Vagina (tissue), 2 donors: ENCODE measurements around the gene HMGXB3.

Source experiments
- CTCF ChIP-seq, 3 experiments: fragments of 450-650 bp in 2 of 3; fragments of 200-600 bp in 1 of 3; sonication (generic) in 1 of 3; IDR thresholded peaks; one replicate each; pipeline ENCODE4 v1.5.1; 2017 to 2019; ENCODE audit warnings: antibody characterized with exemption in 3 of 3, mild to moderate bottlenecking in 2 of 3, moderate library complexity in 2 of 3
- POLR2AphosphoS5 ChIP-seq, 2 donors: sonication (generic); formaldehyde crosslinking; IDR thresholded peaks; one replicate each; pipeline ENCODE4 v1.9.0; 2017; ENCODE audit warnings: antibody characterized with exemption in 2 of 2, mild to moderate bottlenecking in 2 of 2, low read depth in 1 of 2; ENCODE audit not compliant: insufficient read depth in 1 of 2

GRCh38 chr5:150077060-150077459, 76.5 kb downstream of the HMGXB3 start:
- TF ChIP-seq POLR2AphosphoS5 (IDR thresholded peaks at IDR 0.05; ENCODE audit: insufficient read depth in 1 of 2, low read depth in 1 of 2) (no peak), CTCF (IDR thresholded peaks at IDR 0.05) (no peak)
